HG03097 (cell line): ENCODE results near the gene OPHN1.

Experiments
- ATAC-seq: cut with Tn5 transposase; IDR thresholded peaks from one replicate; pipeline ENCODE4 v1.9.1; 2021; ENCODE audit not compliant: unreplicated experiment, low FRiP score

Gene OPHN1

DNA sequence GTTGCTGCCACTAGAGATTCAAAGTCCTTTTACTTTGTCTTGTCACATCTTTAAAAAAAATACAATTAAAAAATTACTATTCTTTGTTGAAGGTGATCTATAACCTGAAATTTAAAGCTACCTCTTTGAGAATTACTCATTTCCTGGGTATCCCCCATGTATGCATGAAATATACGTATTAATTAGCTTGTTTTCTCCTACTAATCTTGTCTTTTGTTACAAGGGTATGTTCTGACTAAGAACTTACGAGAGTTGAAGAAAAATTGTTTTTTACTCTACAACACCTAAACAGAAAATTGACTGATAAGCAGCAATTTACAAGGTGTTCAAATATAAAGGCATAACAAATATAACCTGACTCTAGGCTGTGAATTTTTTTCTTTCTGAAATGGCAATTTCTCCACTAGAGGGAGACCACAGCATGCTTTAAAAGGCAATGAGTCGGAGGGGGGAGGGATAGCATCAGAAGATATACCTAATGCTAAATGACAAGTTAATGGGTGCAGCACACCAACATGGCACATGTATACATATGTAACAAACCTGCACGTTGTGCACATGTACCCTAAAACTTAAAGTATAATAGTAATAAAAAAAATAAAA lies 249.6 kb downstream of the OPHN1 start:
- ATAC-seq = no peak

DNA sequence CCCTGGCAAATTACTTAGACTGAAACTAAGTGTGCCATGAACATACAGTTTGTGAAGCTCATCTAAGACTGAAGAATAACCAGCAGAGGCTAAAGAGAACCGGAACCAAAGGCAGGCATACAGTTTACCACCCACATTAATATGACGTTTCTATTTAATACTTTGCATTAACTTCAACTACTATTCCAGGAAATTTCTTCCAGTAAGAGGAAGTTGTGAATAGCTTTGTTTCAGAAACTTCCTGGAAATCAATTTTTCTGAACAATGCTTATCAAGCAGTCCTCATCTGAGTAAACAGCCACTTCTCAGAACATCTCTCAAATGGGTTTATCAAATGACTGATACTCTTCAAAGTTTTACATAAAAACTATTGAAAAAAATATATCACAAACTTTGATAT lies 252.7 kb downstream of the OPHN1 start:
- ATAC-seq = no peak

- no peak for ATAC-seq
Observed at GRCh38 chrX:68179355-68179754, 253.9 kb downstream of the OPHN1 start.

GRCh38 chrX:68177542-68177941 lies 255.8 kb downstream of the OPHN1 start:
- ATAC-seq = no peak

- ATAC-seq = no peak
Observed at GRCh38 chrX:68175562-68175961, 257.7 kb downstream of the OPHN1 start.

DNA sequence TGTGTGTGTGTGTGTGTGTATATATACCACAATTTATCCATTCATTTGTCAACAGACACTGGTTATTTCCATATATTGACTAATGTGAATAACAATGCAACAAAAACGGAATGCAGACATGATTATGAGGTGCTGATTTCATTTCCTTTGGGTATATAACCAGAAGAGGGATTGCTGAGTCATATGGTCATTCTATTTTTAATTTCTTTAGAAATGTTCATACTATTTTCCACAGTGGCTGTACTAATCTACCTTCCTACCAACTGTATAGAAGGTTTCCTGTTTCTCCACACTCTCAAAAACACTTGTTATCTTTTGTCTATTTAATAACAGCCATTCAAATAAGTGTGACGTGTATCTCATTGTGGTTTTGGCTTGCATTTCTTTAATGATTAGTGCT lies 269.9 kb downstream of the OPHN1 start:
- no peak for ATAC-seq

DNA sequence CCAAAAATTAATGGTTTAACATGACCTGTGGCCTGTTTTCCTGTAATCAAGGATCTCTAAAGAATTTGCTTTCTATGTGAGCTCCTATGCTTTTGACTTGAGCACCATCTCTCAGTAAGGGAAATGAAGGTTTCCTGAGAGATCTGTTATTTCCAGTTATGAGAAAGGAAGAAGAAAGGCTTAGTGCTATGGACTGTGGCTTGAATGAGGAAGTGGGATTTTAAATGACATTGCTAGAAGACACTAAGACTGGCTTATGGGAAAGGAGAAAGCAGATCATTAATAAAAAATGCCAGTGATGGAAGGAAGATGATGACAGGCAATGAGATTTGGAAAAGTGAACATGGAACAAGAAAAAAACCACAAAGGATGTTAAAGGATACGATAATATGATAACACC lies 285.4 kb downstream of the OPHN1 start:
- ATAC-seq = no peak

DNA sequence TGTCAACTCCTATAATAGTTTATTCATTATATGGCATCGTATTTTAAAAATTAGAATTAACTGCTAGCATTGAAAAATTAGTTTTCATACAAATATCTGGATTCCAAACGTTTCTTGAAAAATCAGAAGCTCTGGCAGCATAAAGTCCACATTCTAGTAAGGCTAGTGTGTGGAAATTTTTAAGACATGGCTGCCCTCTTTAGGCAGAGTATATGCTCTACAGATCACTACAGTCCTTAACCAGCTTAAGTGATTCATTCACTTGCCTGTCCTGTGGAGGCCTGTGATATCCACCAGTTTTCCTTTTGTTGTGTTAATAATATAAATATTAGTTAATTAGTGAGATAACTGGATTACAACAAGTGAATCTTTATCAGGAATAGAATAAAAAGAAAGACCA lies 287.2 kb downstream of the OPHN1 start:
- ATAC-seq = no peak

GRCh38 chrX:68139791-68140190 lies 293.5 kb downstream of the OPHN1 start:
- no peak for ATAC-seq

- no peak for ATAC-seq
Observed at GRCh38 chrX:68133181-68133580, 300.1 kb downstream of the OPHN1 start.

DNA sequence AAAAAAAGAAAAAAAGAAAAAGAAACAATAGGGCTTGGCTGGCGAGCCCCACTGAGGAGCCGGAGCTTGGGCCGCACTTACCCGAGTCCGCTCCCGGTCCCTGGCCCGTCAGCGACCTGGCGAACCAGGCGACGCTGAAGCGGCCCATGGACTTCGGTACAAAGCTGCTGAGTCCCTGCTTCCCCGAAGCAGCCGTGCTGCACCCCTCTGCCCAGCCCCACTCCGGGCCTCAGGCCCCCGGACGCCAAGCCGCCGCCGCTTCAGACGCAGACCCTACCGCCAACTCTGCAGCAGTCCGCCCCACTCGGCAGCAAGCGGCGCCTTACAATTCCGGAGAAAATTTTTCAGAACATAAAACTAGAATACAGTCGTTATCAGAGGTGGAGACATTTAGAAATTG lies 300.5 kb downstream of the OPHN1 start:
- no peak for ATAC-seq

DNA sequence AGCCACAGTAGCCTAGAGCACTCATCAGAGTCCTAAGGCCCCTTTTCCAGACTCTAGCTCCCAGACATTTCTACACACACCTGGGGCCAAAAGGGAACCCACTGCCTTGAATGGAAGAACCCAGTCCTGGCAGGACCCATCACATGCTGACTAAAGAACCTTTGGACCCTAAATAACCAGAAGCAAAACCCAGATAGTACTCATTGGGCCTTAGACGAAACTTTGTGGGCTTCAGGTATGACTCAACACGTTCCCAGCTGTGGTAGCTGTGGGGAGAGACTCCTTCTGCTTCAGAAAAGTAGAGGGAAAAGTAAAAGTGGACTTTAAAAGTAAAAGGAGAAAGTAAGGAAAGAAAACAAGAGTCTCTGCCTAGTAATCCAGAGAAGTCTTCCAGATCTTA lies 311.5 kb downstream of the OPHN1 start:
- no peak for ATAC-seq

DNA sequence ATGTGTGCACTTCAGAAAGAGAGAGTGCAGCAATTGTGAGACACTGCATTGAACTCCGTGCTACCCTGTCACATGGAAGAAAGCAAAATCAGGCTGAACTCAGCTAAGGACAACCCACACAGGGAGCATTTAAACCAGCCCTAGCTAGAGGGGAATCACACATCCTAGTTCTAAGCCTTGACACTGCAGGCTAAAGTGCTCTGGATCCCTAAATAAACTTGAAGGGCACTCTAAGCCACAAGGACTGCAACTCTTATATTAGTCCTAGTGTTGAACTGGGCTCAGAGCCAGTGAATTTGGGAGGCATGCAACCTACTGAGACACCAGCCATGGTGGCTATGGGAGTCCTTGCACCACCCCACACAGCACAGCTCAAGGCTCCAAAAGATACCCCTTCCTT lies 311.9 kb downstream of the OPHN1 start:
- ATAC-seq = no peak

DNA sequence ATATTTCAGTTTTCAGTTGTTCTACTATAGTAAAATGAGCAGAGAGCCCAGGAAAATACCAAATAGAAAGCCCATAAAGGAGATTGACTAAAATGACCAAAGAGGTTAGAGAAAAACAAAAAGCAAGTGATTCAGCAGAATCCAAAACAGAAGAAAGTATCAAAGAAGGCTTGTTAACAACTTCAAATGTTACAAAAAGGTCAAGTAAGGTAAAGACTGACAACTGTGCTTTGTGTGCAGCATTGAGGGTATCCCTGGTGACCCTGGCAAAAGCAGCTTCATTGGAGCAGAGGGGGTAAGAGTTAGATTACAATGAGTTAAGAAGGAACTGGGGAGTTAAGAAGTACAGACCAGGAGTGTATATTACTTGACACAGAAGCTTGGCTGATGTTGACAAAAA lies 317.9 kb downstream of the OPHN1 start:
- no peak for ATAC-seq

- no peak for ATAC-seq
Observed at GRCh38 chrX:68114573-68115129, 318.6 kb downstream of the OPHN1 start.

GRCh38 chrX:68113837-68114572 lies 319.3 kb downstream of the OPHN1 start:
- no peak for ATAC-seq

GRCh38 chrX:68112321-68112720 lies 321.0 kb downstream of the OPHN1 start:
- no peak for ATAC-seq

DNA sequence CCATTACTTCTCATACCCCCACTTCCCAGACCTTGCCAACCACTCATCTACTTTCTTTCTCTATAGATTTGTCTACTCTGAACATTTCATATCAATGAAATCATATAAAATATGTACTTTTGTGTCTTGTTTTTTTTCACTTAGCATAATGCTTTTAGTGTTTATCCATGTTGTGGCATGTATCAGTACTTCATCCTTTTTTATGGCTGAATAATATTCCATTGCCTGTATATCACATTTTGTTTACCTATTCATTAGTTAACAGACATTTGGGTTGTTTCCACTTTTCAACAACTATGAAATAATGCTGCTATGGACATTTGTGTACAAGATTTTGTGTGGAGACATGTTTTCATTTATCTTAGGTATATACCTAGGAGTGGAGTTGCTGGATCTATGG lies 324.1 kb downstream of the OPHN1 start:
- no peak for ATAC-seq

- ATAC-seq = no peak
Observed at GRCh38 chrX:68098431-68098830, 334.9 kb downstream of the OPHN1 start.

GRCh38 chrX:68090266-68090665 lies 343.0 kb downstream of the OPHN1 start:
- no peak for ATAC-seq

DNA sequence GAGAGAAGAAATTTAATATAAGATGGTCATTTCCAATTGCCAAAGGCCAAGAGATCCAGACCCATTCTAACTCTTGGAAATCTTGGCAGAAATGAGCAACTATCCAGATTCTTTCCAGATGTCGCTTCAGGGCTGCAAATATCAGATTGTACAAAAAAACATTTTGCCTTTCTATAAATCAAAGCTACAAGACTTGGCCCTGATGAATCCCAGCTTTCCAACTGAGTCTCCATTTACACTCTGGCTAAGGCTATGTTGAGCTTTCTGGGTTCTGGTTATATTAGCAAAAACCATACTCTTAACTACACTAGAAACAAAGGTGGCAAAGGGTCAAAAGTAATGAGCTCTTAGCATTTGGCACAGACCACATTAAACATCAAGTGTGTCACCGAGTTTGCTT lies 345.8 kb downstream of the OPHN1 start:
- no peak for ATAC-seq

GRCh38 chrX:68086709-68087108 lies 346.6 kb downstream of the OPHN1 start:
- no peak for ATAC-seq
